ENCODE data around the gene BBX. TPM values are rescaled to one million over a fixed set of nuclear protein-coding genes. Genes with fewer than 3 reads are reported as not detected.
A peak's percentile ranks its signal among the peaks of the same experiment; 100 is the strongest.

The BBX gene
- total and polyA plus RNA-seq, 2 of the 13 experiments (the other 11 are each of a cell fraction or from before 2014, with no cell fraction given) = 13.7 to 23.2 TPM

DNA sequence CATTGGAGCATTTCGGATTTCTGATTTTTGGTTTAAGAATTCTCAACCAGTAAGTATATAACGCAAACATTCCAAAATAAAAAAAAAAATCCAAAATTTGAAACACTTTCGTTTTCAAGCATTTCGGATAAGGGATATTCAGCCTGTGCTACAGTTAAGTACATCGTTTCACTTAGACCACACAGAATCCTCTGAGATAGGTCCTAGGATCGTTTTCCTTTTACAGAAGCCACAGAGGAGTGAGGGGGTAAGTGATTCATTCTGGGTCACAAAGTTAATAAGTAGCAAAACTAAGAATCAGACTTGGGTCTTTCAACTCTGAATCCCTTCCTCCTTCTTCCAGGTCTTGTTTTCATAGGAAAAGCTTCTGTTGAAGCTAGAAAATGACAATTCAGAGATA is 249.3 kb downstream of the BBX start:
- intact Hi-C loops (cut with micrococcal nuclease; ENCODE audit: unreplicated experiment) (no loop called here), in situ Hi-C loops (cut with HindIII; ENCODE audit: extremely low pct_ligation_motif_present, low pct_unique_long_range_greater_than_20kb) (no loop called here)
- peaks cover 9% of the 10 kb centered on the region for H3K4me1 ChIP-seq (ENCODE audit: insufficient read depth, low read length)
- no peaks in the 10 kb centered on the region for H3K79me2 ChIP-seq (ENCODE audit: insufficient read depth, low read length)
- H3K4me3 ChIP-seq (replicated peaks in 1 of 3; ENCODE audit: insufficient read depth in 1 of 3, low read depth in 2 of 3, low read length in 3 of 3) = no peak overlapping the region
- 80% methylated on average over 6 of the region's 6 CpGs for WGBS (ENCODE audit: low lambda C conversion rate)
- no peaks in the 10 kb centered on the region for H3K9me3 ChIP-seq (ENCODE audit: low read length)
- no peak overlapping the region for H3K9ac ChIP-seq (ENCODE audit: insufficient read depth, low read depth, low read length)
- no TSS peak for BruUV-seq (replicated peaks)
- CTCF ChIA-PET (ENCODE audit: low intra/inter-chr PET ratio, low total read pairs) = no interaction called here
- H3K36me3 ChIP-seq (replicated peaks in 1 of 2; ENCODE audit: control insufficient read depth in 1 of 2, insufficient read depth in 2 of 2, low read length in 2 of 2) = peaks cover 3 to 25% of the 10 kb centered on the region in 2 experiments; a peak in 3 of 5 replicates
- DNase-seq (ENCODE audit: low spot score) (no peak), FAIRE-seq (peak; percentile 62), ATAC-seq (no peak; the same call in 2 of the 3 replicates)
- POLR2A ChIA-PET = no interaction called here
- TF ChIP-seq PRDM15 (CRISPR knock-in tag; IDR thresholded peaks at IDR 0.05) (peak; percentile 17; the same call in 1 of the 2 replicates), CEBPG (CRISPR knock-in tag; IDR thresholded peaks at IDR 0.05) (no peak), KLF15 (CRISPR knock-in tag; IDR thresholded peaks at IDR 0.05; ENCODE audit: borderline replicate concordance) (no peak), TOE1 (CRISPR knock-in tag; IDR thresholded peaks at IDR 0.05) (no peak)
- TF ChIP-seq, protein P1, sequence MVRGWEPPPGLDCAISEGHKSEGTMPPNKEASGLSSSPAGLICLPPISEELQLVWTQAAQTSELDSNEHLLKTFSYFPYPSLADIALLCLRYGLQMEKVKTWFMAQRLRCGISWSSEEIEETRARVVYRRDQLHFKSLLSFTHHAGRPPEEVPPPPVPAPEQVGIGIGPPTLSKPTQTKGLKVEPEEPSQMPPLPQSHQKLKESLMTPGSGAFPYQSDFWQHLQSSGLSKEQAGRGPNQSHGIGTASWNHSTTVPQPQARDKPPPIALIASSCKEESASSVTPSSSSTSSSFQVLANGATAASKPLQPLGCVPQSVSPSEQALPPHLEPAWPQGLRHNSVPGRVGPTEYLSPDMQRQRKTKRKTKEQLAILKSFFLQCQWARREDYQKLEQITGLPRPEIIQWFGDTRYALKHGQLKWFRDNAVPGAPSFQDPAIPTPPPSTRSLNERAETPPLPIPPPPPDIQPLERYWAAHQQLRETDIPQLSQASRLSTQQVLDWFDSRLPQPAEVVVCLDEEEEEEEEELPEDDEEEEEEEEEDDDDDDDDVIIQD (CRISPR knock-in tag; IDR thresholded peaks at IDR 0.05; ENCODE audit: low read depth) = 0 out of 2 replicates have a peak, but pooled peaks have one; percentile 47
- no peak overlapping the region for H3K27ac ChIP-seq (ENCODE audit: extremely low read length, insufficient read depth, low read length)
- no peak overlapping the region for H2AFZ ChIP-seq (ENCODE audit: low read length)
- no peaks in the 10 kb centered on the region for H4K20me1 ChIP-seq (ENCODE audit: insufficient read depth, low read length)
- H3K4me2 ChIP-seq (ENCODE audit: low read depth, low read length) = no peak overlapping the region
- H3K27me3 ChIP-seq (ENCODE audit: control insufficient read depth in 1 of 2, insufficient read depth in 2 of 2, low read length in 2 of 2) = no peaks in the 10 kb centered on the region
